Endometrial microvascular endothelial cells (primary cell): ENCODE data around the gene COL4A1. TPM values are rescaled to one million over a fixed set of nuclear protein-coding genes. Genes with fewer than 3 reads are reported as not detected.

ENCODE experiments used
- in situ Hi-C: cut with HindIII; loops from 2 replicates; pipeline ENCODE4 v1.10.0; 2017; ENCODE audit warnings: low sequenced_read_pairs, low pct_unique_long_range_greater_than_20kb; ENCODE audit errors: inconsistent ontology term
- total RNA-seq: library from RNA; depleted of rRNA; stranded (reverse); fragments of >200 nt; gene quantifications from one replicate; pipeline ENCODE4 v1.2.3, GENCODE V29; 2015; ENCODE audit errors: inconsistent ontology term

Gene COL4A1
- total RNA-seq, 1 donor from 2014 or later: 568 TPM

- in situ Hi-C loops: no loop called here
Observed at GRCh38 chr13:110221406-110222117, 85.4 kb downstream of the COL4A1 start.

GRCh38 chr13:110220471-110220870 is 86.5 kb downstream of the COL4A1 start:
- in situ Hi-C loops: no loop called here

- in situ Hi-C loops: no loop called here
Observed at GRCh38 chr13:110218581-110219201, 88.3 kb downstream of the COL4A1 start.

GRCh38 chr13:110217811-110218210 is 89.1 kb downstream of the COL4A1 start:
- in situ Hi-C loops: no loop called here

- in situ Hi-C loops: no loop called here
Observed at GRCh38 chr13:110217085-110217484, 89.9 kb downstream of the COL4A1 start.

GRCh38 chr13:110216398-110217041 is 90.4 kb downstream of the COL4A1 start:
- in situ Hi-C loops: no loop called here

GRCh38 chr13:110216006-110216397 is 91.0 kb downstream of the COL4A1 start:
- in situ Hi-C loops: no loop called here

- in situ Hi-C loops: no loop called here
Observed at GRCh38 chr13:110215606-110216005, 91.4 kb downstream of the COL4A1 start.

GRCh38 chr13:110214637-110215036 is 92.3 kb downstream of the COL4A1 start:
- in situ Hi-C loops: no loop called here

- in situ Hi-C loops: no loop called here
Observed at GRCh38 chr13:110213461-110214074, 93.4 kb downstream of the COL4A1 start.

- in situ Hi-C loops: no loop called here
Observed at GRCh38 chr13:110212529-110212928, 94.4 kb downstream of the COL4A1 start.

GRCh38 chr13:110211735-110212134 is 95.2 kb downstream of the COL4A1 start:
- in situ Hi-C loops: no loop called here

- in situ Hi-C loops: no loop called here
Observed at GRCh38 chr13:110211046-110211445, 95.9 kb downstream of the COL4A1 start.

GRCh38 chr13:110210604-110210985 is 96.4 kb downstream of the COL4A1 start:
- in situ Hi-C loops: no loop called here

GRCh38 chr13:110209950-110210603 is 96.9 kb downstream of the COL4A1 start:
- in situ Hi-C loops: no loop called here

GRCh38 chr13:110208116-110208515 is 98.8 kb downstream of the COL4A1 start:
- in situ Hi-C loops: no loop called here

GRCh38 chr13:110206996-110207395 is 100.0 kb downstream of the COL4A1 start:
- in situ Hi-C loops: no loop called here

GRCh38 chr13:110206185-110206584 is 100.8 kb downstream of the COL4A1 start:
- in situ Hi-C loops: no loop called here

GRCh38 chr13:110201114-110201513 is 105.8 kb downstream of the COL4A1 start:
- in situ Hi-C loops: no loop called here
